Dermis blood vessel endothelial cell (primary cell): ENCODE measurements around the gene DIP2B. TPM values are rescaled to one million over a fixed set of nuclear protein-coding genes. Genes with fewer than 3 reads are reported as not detected.
A peak's percentile ranks its signal among the peaks of the same experiment; 100 is the strongest.
"Not testable (repeated sequence)": the region's sequence is repeated elsewhere in the genome, so short reads cannot be mapped to it uniquely, and the experiment has no call there.

Experiments
- DNase-seq: peaks from one replicate; pipeline ENCODE4 v3.0.0; 2010
- total RNA-seq: library from RNA; depleted of rRNA; stranded (reverse); fragments of >200 nt; gene quantifications from 2 replicates; pipeline ENCODE4 v1.2.3, GENCODE V29; 2014

DIP2B gene
- total RNA-seq = 44.1 and 44.6 TPM in 2 replicates

- DNase-seq = peak; percentile 96
Observed at GRCh38 chr12:50504798-50505674, at the start of gene DIP2B. TSS of gene DIP2B (plus strand) at chr12:50504985. CDS start at chr12:50505141, 156 bp downstream.

GRCh38 chr12:50458606-50459005 lies 46.2 kb upstream of the DIP2B start:
- no peak for DNase-seq

- DNase-seq = no peak
Observed at GRCh38 chr12:50467439-50467838, 37.3 kb upstream of the DIP2B start.

GRCh38 chr12:50477241-50477832 lies 27.4 kb upstream of the DIP2B start:
- no peak for DNase-seq

GRCh38 chr12:50482571-50482970 lies 22.2 kb upstream of the DIP2B start:
- DNase-seq = no peak

- DNase-seq = no peak
Observed at GRCh38 chr12:50483488-50483887, 21.3 kb upstream of the DIP2B start.

GRCh38 chr12:50488801-50489200 lies 16.0 kb upstream of the DIP2B start:
- peak; percentile 47 for DNase-seq

GRCh38 chr12:50498119-50498518 lies 6.7 kb upstream of the DIP2B start:
- not testable (repeated sequence) for DNase-seq

- DNase-seq = peak; percentile 55
Observed at GRCh38 chr12:50505675-50506530, 1.1 kb downstream of the DIP2B start.

GRCh38 chr12:50506753-50507473 lies 2.1 kb downstream of the DIP2B start:
- DNase-seq = peak; percentile 16

GRCh38 chr12:50507474-50507838 lies 2.7 kb downstream of the DIP2B start:
- DNase-seq = no peak

GRCh38 chr12:50507930-50508329 lies 3.1 kb downstream of the DIP2B start:
- DNase-seq = no peak

GRCh38 chr12:50508414-50508813 lies 3.6 kb downstream of the DIP2B start:
- no peak for DNase-seq

GRCh38 chr12:50508970-50509663 lies 4.3 kb downstream of the DIP2B start:
- DNase-seq = no peak

GRCh38 chr12:50514526-50515276 lies 9.9 kb downstream of the DIP2B start:
- no peak for DNase-seq

- no peak for DNase-seq
Observed at GRCh38 chr12:50515587-50515986, 10.8 kb downstream of the DIP2B start.

GRCh38 chr12:50517421-50518048 lies 12.8 kb downstream of the DIP2B start:
- DNase-seq = peak; percentile 58

- no peak for DNase-seq
Observed at GRCh38 chr12:50518090-50518489, 13.3 kb downstream of the DIP2B start.

GRCh38 chr12:50519353-50519752 lies 14.6 kb downstream of the DIP2B start:
- DNase-seq = no peak

GRCh38 chr12:50520416-50521207 lies 15.8 kb downstream of the DIP2B start:
- peak; percentile 26 for DNase-seq
